Testis (tissue), 3 donors: ENCODE results near the gene CDK5RAP1. TPM values are rescaled to one million over a fixed set of nuclear protein-coding genes. Genes with fewer than 3 reads are reported as not detected.

Source experiments
- DNase-seq: peaks from one replicate; pipeline ENCODE4 v3.0.0-alpha.2; 2019
- H3K27ac ChIP-seq, 2 donors: fragments of 200-600 bp; sonication (generic); one replicate each; pipeline ENCODE4 v1.5.1; 2019
- H3K27me3 ChIP-seq: fragments of 200-600 bp; sonication (generic); one replicate; pipeline ENCODE4 v1.5.1; 2019
- H3K36me3 ChIP-seq: fragments of 200-600 bp; sonication (generic); one replicate; pipeline ENCODE4 v1.5.1; 2017; ENCODE audit warnings: low read depth; ENCODE audit errors: missing control alignments
- H3K4me1 ChIP-seq: fragments of 200-600 bp; sonication (generic); one replicate; pipeline ENCODE4 v1.5.1; 2019
- H3K4me3 ChIP-seq, 2 donors: fragments of 200-600 bp; sonication (generic); one replicate each; pipeline ENCODE4 v1.5.1; 2017 to 2019
- H3K9me3 ChIP-seq: fragments of 200-600 bp; sonication (generic); one replicate; pipeline ENCODE4 v1.5.1; 2017
- CTCF ChIP-seq, 3 experiments: fragments of 450-650 bp in 2 of 3; fragments of 200-600 bp in 1 of 3; sonication (generic) in 1 of 3; IDR thresholded peaks; one replicate each; pipeline ENCODE4 v1.5.1; 2016 to 2019; ENCODE audit warnings: antibody characterized with exemption in 3 of 3, mild to moderate bottlenecking in 2 of 3, moderate library complexity in 1 of 3
- POLR2A ChIP-seq: fragments of 450-650 bp; IDR thresholded peaks from one replicate; pipeline ENCODE4 v1.6.1; 2017; ENCODE audit warnings: antibody characterized with exemption, mild to moderate bottlenecking, moderate library complexity
- WGBS, 2 donors: methylation state at CpG; one replicate each; pipeline ENCODE4 v1.1.5; 2018; 5-methylcytosine and 5-hydroxymethylcytosine counted together
- intact Hi-C: fragments of 100-400 bp; cut with DNase I; formaldehyde crosslinking; loops from one replicate; pipeline ENCODE4 v1.15.1; 2023; ENCODE audit warnings: low total_unique reads
- polyA plus RNA-seq: library from polyadenylated mRNA; stranded (reverse); fragments of 350-450 nt; fragmentation: Illumina TruSeq; extraction: RNeasy Lipid Tissue Mini Kit (QIAGEN cat#74804); gene quantifications from one replicate; pipeline ENCODE4 v1.2.3, GENCODE V29; 2014; ENCODE audit warnings: low read depth, low replicate concordance; ENCODE audit not compliant: insufficient read depth
- total RNA-seq, 2 donors: library from RNA; depleted of rRNA; stranded (reverse); fragments of >200 nt; gene quantifications; one replicate each; pipeline ENCODE4 v1.2.3, GENCODE V29; 2016

Gene CDK5RAP1
- total and polyA plus RNA-seq, 3 donors from 2014 or later = 30.8 to 36.6 (median 35.9) TPM

- DNase-seq = no peak
- TF ChIP-seq CTCF (IDR thresholded peaks at IDR 0.05) = no peak
- TF ChIP-seq POLR2A = no peak
- H3K36me3 ChIP-seq = no peaks in the 10 kb centered on the region
These were observed 14.1 kb downstream of the CDK5RAP1 start for GRCh38 chr20:33387177-33387576.

GRCh38 chr20:33386673-33387072 lies 14.6 kb downstream of the CDK5RAP1 start:
- WGBS, 2 donors = 95 to 100% methylated on average over 1 of the region's 1 CpG
- Histone ChIP-seq H3K9me3 (no peaks in the 10 kb centered on the region), H3K4me3 (no peak overlapping the region), H3K36me3 (no peaks in the 10 kb centered on the region), H3K27me3 (no peaks in the 10 kb centered on the region), H3K4me1 (no peaks in the 10 kb centered on the region), H3K27ac (no peak overlapping the region)
- DNase-seq = no peak
- TF ChIP-seq CTCF (IDR thresholded peaks at IDR 0.05) = no peak
- TF ChIP-seq POLR2A = no peak
- intact Hi-C loops = no loop called here

More at GRCh38 chr20:33387177-33387576, 14.1 kb downstream of the CDK5RAP1 start:
- 76 to 87% methylated on average over 7 of the region's 7 CpGs for WGBS, 2 donors
- Histone ChIP-seq H3K4me3 (no peak overlapping the region), H3K27ac (no peak overlapping the region), H3K4me1 (no peaks in the 10 kb centered on the region), H3K27me3 (no peaks in the 10 kb centered on the region), H3K9me3 (no peaks in the 10 kb centered on the region)
- intact Hi-C loops = no loop called here

- no peak for DNase-seq
- Histone ChIP-seq H3K27me3 (no peaks in the 10 kb centered on the region), H3K27ac (no peak overlapping the region), H3K36me3 (no peaks in the 10 kb centered on the region), H3K4me3 (no peak overlapping the region), H3K4me1 (no peaks in the 10 kb centered on the region), H3K9me3 (no peaks in the 10 kb centered on the region)
- WGBS, 2 donors = 96 to 100% methylated on average over 2 of the region's 2 CpGs
- intact Hi-C loops = no loop called here
- TF ChIP-seq CTCF (IDR thresholded peaks at IDR 0.05) = no peak
These were observed 24.0 kb downstream of the CDK5RAP1 start for GRCh38 chr20:33377366-33377765.

GRCh38 chr20:33373735-33374605 lies 27.3 kb downstream of the CDK5RAP1 start:
- intact Hi-C loops = no loop called here
- TF ChIP-seq POLR2A (no peak), CTCF (IDR thresholded peaks at IDR 0.05) (no peak)
- H3K9me3 ChIP-seq = no peaks in the 10 kb centered on the region
- no peaks in the 10 kb centered on the region for H3K27me3 ChIP-seq
- H3K36me3 ChIP-seq = no peaks in the 10 kb centered on the region
- H3K4me1 ChIP-seq = no peaks in the 10 kb centered on the region
- no peak overlapping the region for H3K4me3 ChIP-seq
- DNase-seq = no peak
- 91 to 96% methylated on average over 4 of the region's 4 CpGs for WGBS, 2 donors
- H3K27ac ChIP-seq = no peak overlapping the region

- Histone ChIP-seq H3K36me3 (no peaks in the 10 kb centered on the region), H3K4me1 (no peaks in the 10 kb centered on the region), H3K4me3 (no peak overlapping the region), H3K27ac (no peak overlapping the region), H3K9me3 (no peaks in the 10 kb centered on the region), H3K27me3 (no peaks in the 10 kb centered on the region)
- 81 to 90% methylated on average over 3 to 4 of the region's 4 CpGs for WGBS, 2 donors
- TF ChIP-seq CTCF (IDR thresholded peaks at IDR 0.05) (no peak), POLR2A (no peak)
- intact Hi-C loops = no loop called here
- DNase-seq = no peak
These were observed 28.3 kb downstream of the CDK5RAP1 start for GRCh38 chr20:33372993-33373441.
